Frontal cortex (tissue), 4 donors: Measurements from ENCODE around the gene PTPRN. TPM values are rescaled to one million over a fixed set of nuclear protein-coding genes. Genes with fewer than 3 reads are reported as not detected.
"Not testable (repeated sequence)": the region's sequence is repeated elsewhere in the genome, so short reads cannot be mapped to it uniquely, and the experiment has no call there.

Experiments used
- DNase-seq, 2 donors: peaks; one replicate each; pipeline ENCODE4 v3.0.0; 2012; ENCODE audit warnings: low spot score in 2 of 2
- FAIRE-seq: peaks from 2 replicates; lab custom pipeline; 2012; peaks lifted over from hg19 to GRCh38; lab: Jason Lieb, UNC
- total RNA-seq: library from RNA; depleted of rRNA; stranded (reverse); fragments of >200 nt; gene quantifications from one replicate; pipeline ENCODE4 v1.2.3, GENCODE V29; 2014
- donor health status: control.
- donor health status: control.
- donor health status: control.

The PTPRN gene
- total RNA-seq, 1 donor from 2014 or later, result 24.5 TPM

GRCh38 chr2:219274361-219274921 is 34.8 kb downstream of the PTPRN start:
- no peak for DNase-seq

GRCh38 chr2:219273937-219274336 is 35.3 kb downstream of the PTPRN start:
- FAIRE-seq (no peak), DNase-seq (no peak)

More at GRCh38 chr2:219274361-219274921, 34.8 kb downstream of the PTPRN start:
- FAIRE-seq, result no peak

DNA sequence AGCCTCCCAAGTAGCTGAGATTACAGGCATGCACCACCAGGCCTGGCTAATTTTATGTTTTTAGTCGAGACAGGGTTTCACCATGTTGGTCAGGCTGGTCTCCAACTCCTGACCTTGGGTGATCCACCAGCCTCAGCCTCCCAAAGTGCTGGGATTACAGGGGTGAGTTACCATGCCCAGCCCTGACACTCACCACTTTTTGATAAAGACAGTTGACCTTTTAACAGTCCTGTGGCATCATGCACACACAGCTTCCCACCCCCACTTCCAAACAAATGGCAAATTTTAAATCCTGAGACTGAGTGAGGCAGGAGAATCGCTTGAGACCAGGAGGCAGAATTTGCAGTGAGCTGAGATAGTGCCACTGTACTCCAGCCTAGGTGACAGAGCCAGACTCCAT is 36.2 kb downstream of the PTPRN start:
- DNase-seq, result no peak
- no peak for FAIRE-seq

DNA sequence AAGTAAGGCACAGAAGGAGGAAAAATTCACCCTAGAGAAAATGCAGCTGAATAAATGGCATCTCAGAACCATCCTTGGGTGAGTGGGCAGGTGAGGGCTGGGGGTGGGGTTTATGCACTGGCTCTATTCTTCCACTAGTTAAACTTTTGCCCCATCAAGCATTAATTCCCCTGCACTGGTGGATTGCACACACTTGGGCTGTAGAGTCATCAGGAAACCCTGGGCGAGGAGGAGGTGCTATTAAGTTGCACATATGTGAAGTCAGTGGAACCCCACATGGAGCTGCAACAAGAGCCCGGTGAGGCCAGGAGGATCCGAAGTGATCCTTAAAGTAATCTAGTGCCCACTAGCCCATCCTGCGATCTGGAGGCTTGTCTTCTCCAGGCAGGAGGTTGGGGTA is 36.8 kb downstream of the PTPRN start:
- FAIRE-seq, result no peak
- DNase-seq, result no peak

- FAIRE-seq (no peak), DNase-seq (no peak)
Observed at GRCh38 chr2:219271021-219271420, 38.2 kb downstream of the PTPRN start.

DNA sequence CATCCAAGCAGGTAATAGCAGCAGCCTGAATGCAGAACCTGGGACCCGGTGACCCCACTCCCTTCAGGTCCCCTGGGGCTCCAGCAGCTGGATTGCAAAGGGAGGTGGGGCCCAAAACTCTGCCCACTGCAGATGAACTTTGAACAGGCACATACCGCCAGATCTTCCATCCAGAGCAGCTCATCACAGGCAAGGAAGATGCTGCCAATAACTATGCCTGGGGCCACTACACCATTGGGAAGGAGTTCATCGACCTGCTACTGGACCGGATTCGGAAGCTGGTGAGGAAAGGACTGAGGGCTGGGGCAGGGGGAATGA is 39.2 kb downstream of the PTPRN start:
- no peak for DNase-seq
- FAIRE-seq, result no peak

DNA sequence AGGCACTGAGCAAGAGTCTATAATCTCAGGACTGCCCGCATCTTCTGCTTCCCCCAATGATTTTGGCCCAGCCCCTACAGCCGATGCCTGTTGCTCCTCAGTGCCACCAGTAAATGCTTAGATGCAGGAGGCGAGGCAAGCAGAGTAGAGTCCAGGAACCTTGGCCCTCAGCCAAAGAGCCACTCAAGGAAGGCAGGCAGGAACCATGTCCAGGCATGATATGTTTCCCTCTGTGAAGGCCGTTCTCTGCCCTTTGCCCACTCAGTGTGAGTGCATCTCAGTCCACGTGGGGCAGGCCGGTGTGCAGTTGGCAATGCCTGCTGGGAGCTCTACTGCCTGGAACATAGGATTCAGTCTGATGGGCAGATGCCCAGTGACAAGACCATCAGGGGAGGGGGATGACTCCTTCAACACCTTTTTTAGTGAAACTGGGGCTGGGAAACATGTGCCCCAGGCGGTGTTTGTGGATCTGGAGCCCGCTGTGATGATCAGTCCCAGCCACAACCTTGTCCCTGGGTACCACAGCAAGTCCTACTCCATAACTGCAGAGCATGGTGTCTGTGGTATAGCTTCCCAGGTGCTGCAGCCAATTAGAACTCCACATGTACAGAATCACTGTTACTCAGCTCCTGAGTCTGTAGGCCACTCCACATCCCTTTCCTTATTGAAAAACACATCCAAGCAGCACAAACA is 39.7 kb downstream of the PTPRN start:
- FAIRE-seq, result no peak
- no peak for DNase-seq

- DNase-seq (no peak), FAIRE-seq (no peak)
Observed at GRCh38 chr2:219268294-219268693, 40.9 kb downstream of the PTPRN start.

DNA sequence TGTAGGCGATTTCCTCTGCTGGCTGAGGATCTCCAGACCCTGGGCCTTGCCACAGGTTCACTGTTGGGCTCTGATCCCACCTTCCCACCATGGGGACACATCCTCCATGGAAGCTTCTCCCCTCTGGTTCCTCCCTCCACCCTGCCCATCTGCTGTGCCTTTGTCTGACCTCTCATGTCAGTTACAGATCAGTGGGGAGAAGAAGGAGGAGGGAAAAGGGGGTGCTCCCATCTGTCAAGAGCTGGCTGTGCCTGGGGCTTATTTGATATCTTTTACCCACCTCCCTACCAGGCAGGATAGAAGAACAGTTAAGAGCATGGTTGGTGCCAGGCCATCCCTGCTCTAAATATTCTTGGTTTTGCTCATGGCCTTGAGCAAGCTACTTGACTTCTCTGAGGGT is 42.3 kb downstream of the PTPRN start:
- FAIRE-seq, result no peak

DNA sequence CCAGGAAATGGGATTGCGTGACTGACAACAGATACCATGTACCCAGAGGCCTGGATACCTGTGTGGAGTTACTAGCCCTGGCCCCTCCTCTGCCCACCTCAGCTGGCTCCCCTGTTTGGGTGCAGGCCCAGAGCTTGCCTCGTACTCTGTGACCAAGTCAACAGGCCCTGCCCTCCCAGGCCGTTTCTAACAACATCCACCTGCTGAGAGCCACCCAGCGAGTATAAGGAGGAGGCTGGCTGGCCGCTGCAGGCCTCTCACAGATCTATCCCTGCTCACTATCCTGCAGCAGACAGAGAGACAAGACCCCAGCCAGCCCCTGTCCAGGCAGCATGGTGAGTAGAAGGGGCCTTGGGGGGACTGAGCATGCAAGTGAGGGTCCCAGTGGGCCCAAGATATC is 43.0 kb downstream of the PTPRN start:
- no peak for FAIRE-seq
- no peak for DNase-seq

More for the DNA sequence above, 42.3 kb downstream of the PTPRN start:
- no peak for DNase-seq

- DNase-seq (no peak), FAIRE-seq (no peak)
Observed at GRCh38 chr2:219261024-219261855, 48.0 kb downstream of the PTPRN start.

GRCh38 chr2:219258942-219259341 is 50.3 kb downstream of the PTPRN start:
- not testable (repeated sequence) for DNase-seq, FAIRE-seq

GRCh38 chr2:219254590-219255201 is 54.5 kb downstream of the PTPRN start:
- FAIRE-seq, result no peak
- no peak for DNase-seq

GRCh38 chr2:219253753-219254589 is 55.2 kb downstream of the PTPRN start, which contains the start of gene TUBA4A:
TUBA4A (minus strand) TSS chr2:219253918; CDS start chr2:219253858, 60 bp downstream.
- DNase-seq (peak; percentile 90 to 97), FAIRE-seq (no peak)

- peak; percentile 34 to 40 for DNase-seq
- FAIRE-seq, result no peak
Observed at GRCh38 chr2:219252900-219253752, 56.1 kb downstream of the PTPRN start, which contains the start of gene TUBA4B. TUBA4B (plus strand) TSS chr2:219253243; CDS start chr2:219253408, 165 bp downstream.

DNA sequence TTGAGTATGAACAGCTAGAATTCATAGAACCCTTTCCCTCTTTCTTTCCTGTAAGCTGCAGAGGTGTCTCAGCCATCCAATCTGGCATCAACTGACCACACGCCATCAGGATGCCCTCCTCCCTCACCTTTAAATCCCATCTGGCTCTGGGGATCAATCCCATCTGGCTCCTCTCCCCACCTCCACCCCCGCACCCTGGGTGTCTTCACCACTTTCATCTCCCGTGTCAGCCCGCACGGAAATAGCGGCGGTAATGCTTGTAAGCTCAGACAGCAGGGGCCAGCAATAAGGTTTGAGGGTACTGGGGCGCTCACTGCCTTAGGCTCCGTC is 56.7 kb downstream of the PTPRN start:
- FAIRE-seq (no peak), DNase-seq (no peak)

DNA sequence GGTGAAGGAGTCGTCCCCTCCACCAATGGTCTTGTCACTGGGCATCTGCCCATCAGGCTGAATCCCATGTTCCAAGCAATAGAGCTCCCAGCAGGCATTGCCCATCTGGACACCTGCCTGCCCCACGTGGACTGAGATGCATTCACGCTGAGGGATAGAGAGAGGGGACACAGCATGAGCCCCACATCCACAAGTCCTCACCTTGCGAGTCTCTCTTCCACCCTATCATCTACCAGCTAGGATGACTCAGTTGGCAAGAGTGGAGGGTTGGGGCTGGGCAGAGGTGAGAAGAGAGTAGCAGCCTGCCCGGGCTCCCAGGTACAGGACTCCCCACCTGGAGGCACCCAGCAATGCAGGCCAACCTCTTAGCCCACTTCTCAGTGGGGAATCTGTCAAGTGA is 57.1 kb downstream of the PTPRN start:
- no peak for FAIRE-seq
- DNase-seq, result no peak

DNA sequence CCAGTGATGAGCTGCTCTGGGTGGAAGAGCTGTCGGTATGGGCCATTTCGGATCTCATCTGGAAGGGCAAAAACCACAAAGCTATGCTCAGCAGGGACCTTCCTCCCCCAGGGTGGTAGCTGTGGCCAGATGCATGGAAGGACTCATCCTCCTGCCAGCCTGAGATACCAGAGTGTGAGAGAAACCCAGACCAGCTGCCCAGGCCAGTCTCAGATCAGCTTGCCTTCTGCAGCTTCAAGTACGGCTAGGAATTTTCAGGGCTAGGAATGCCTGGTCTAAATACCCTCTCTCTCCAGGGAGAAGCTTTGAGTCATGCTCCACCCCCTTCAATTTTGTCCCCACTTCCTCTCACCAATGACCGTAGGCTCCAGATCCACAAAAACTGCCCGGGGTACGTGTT is 57.5 kb downstream of the PTPRN start:
- FAIRE-seq (no peak), DNase-seq (no peak)
